Measurements from ENCODE around the gene DPY19L3.
A peak's percentile ranks its signal among the peaks of the same experiment; 100 is the strongest.
"Not testable (repeated sequence)": the region's sequence is repeated elsewhere in the genome, so short reads cannot be mapped to it uniquely, and the experiment has no call there.

The DPY19L3 gene

DNA sequence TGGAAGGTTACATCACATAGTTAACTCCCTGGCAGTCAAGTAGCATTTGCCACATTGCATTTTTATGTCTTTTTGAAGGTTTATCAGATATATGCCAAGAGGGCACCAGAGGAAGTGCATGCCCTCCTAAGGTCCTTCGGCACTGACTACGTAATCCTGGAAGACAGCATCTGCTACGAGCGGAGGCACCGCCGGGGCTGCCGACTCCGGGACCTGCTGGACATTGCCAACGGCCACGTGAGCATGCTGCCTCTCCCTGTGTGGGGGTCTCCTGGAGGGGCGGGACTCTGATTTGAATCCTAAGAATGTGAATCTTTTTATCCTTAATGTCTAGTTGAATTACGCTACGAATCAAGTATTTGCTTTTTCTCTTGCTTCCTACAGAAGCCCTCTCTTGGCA, 74.8 kb downstream of the DPY19L3 start:
- Histone ChIP-seq H3K4me1 (ENCODE audit: control insufficient read depth in 5 of 5, insufficient read depth in 5 of 5, low read length in 5 of 5) (no peaks in the 10 kb centered on the region), H3K27ac (ENCODE audit: low read depth, low read length) (no peak overlapping the region), H3K4me3 (ENCODE audit: low read depth in 1 of 5, low read length in 5 of 5) (no peak overlapping the region), H3K9me3 (ENCODE audit: control insufficient read depth in 5 of 5, low read length in 5 of 5) (no peaks in the 10 kb centered on the region), H3K27me3 (ENCODE audit: control insufficient read depth in 5 of 5, insufficient read depth in 4 of 5, low read length in 5 of 5) (no peaks in the 10 kb centered on the region), H3K36me3 (ENCODE audit: control insufficient read depth in 5 of 5, insufficient read depth in 5 of 5, low read length in 5 of 5) (peaks cover 17 to 65% (median 59%) of the 10 kb centered on the region in 5 donors), H3K9ac (ENCODE audit: low read length in 5 of 5) (no peak overlapping the region)

- H3K4me3 ChIP-seq (ENCODE audit: low read depth in 1 of 5, low read length in 5 of 5): no peak overlapping the region
- H3K27ac ChIP-seq (ENCODE audit: low read depth, low read length): no peak overlapping the region
- H3K27me3 ChIP-seq (ENCODE audit: control insufficient read depth in 5 of 5, insufficient read depth in 4 of 5, low read length in 5 of 5): no peaks in the 10 kb centered on the region
- H3K9ac ChIP-seq (ENCODE audit: low read length in 5 of 5): no peak overlapping the region
- peaks cover 16 to 62% (median 55%) of the 10 kb centered on the region in 5 donors for H3K36me3 ChIP-seq (ENCODE audit: control insufficient read depth in 5 of 5, insufficient read depth in 5 of 5, low read length in 5 of 5)
- peaks cover 0 to 10% (median 8%) of the 10 kb centered on the region in 5 donors for H3K9me3 ChIP-seq (ENCODE audit: control insufficient read depth in 5 of 5, low read length in 5 of 5)
- no peaks in the 10 kb centered on the region for H3K4me1 ChIP-seq (ENCODE audit: control insufficient read depth in 5 of 5, insufficient read depth in 5 of 5, low read length in 5 of 5)
Observed at GRCh38 chr19:32483574-32483973, 78.0 kb downstream of the DPY19L3 start.

DNA sequence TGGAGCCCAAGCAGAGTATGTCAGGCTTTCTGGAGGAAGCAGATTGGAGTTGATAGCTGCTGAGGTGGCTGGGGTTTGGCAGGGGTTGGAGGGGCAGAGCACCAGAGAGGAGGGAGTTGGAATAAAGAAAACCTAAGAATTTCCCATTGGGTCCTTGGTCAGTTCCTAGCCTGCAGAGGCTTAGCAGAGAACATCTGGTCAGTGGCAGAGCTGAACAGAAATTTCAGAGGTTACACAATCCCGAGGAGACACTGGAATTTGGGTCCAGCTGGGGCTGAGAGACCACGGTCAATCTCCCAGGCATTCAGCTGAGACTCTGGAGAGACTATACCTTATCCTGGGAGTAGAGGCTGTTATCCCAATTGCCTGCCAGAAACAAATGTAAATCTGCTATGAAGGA, 84.4 kb downstream of the DPY19L3 start:
- Histone ChIP-seq H3K4me1 (ENCODE audit: control insufficient read depth in 5 of 5, insufficient read depth in 5 of 5, low read length in 5 of 5) (no peaks in the 10 kb centered on the region), H3K4me3 (ENCODE audit: low read depth in 1 of 5, low read length in 5 of 5) (no peak overlapping the region), H3K27ac (ENCODE audit: low read depth, low read length) (no peak overlapping the region), H3K27me3 (ENCODE audit: control insufficient read depth in 5 of 5, insufficient read depth in 4 of 5, low read length in 5 of 5) (no peaks in the 10 kb centered on the region), H3K9ac (ENCODE audit: low read length in 5 of 5) (no peak overlapping the region), H3K9me3 (ENCODE audit: control insufficient read depth in 5 of 5, low read length in 5 of 5) (peaks cover 0 to 12% (median 8%) of the 10 kb centered on the region in 5 donors), H3K36me3 (ENCODE audit: control insufficient read depth in 5 of 5, insufficient read depth in 5 of 5, low read length in 5 of 5) (peaks cover 0 to 11% (median 7%) of the 10 kb centered on the region in 5 donors)

DNA sequence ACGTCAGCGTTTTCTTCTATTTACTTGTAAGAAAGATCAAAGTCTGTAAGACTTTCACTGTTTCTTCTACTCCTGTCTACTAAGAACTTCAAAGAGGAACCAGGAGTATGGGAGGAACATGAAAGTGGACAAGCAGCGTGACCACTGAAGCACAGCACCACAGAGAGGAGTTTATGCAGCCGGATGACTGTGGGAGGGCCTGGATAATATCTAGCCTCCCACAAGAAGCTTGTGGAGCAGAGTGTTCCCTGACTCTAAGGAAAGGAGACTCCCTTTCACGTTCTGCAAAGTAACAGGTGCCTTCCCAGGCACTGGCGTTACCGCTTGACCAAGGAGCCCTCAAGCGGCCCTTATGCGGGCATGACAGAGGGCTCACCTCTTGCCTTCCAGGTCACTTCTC, 91.8 kb downstream of the DPY19L3 start:
- no peaks in the 10 kb centered on the region for H3K4me1 ChIP-seq (ENCODE audit: control insufficient read depth in 5 of 5, insufficient read depth in 5 of 5, low read length in 5 of 5)
- peaks cover 0 to 3% (median 0%) of the 10 kb centered on the region in 5 donors for H3K27me3 ChIP-seq (ENCODE audit: control insufficient read depth in 5 of 5, insufficient read depth in 4 of 5, low read length in 5 of 5)
- no peak overlapping the region for H3K27ac ChIP-seq (ENCODE audit: low read depth, low read length)
- no peaks in the 10 kb centered on the region for H3K36me3 ChIP-seq (ENCODE audit: control insufficient read depth in 5 of 5, insufficient read depth in 5 of 5, low read length in 5 of 5)
- no peaks in the 10 kb centered on the region for H3K9me3 ChIP-seq (ENCODE audit: control insufficient read depth in 5 of 5, low read length in 5 of 5)
- H3K4me3 ChIP-seq (ENCODE audit: low read depth in 1 of 5, low read length in 5 of 5): no peak overlapping the region
- H3K9ac ChIP-seq (ENCODE audit: low read length in 5 of 5): no peak overlapping the region

DNA sequence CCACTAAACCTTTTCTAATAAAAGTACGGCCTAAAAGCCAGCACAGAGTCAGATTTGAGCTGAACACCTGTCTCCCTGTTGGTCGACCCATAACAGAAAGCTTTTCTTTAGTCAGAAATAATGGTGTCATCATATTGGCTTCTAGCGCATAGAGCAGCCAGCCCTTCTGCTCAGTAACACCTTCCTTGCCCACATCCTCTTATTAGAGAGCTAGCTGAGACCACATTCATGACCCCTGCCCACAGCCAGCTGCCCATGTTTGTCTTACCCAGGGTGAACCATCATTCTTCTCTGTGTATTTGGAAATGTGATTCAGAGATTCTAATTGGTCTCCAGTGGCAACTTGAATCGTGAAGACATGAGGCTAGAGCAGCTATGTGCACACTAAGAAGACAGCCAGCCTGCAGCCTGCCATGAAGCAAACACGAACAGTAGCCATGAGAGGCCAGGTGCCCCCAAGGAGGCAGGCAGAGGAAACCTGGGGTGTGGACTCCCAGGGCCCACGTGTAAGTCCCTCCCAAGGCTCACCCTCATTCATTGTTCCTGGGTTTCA, 93.2 kb downstream of the DPY19L3 start:
- H3K27me3 ChIP-seq (ENCODE audit: control insufficient read depth in 5 of 5, insufficient read depth in 4 of 5, low read length in 5 of 5): peaks cover 0 to 3% (median 0%) of the 10 kb centered on the region in 5 donors
- H3K4me3 ChIP-seq (ENCODE audit: low read depth in 1 of 5, low read length in 5 of 5): no peak overlapping the region

GRCh38 chr19:32512498-32512897, 106.9 kb downstream of the DPY19L3 start:
- H3K9ac ChIP-seq (ENCODE audit: low read length in 5 of 5); H3K27me3 ChIP-seq (ENCODE audit: control insufficient read depth in 5 of 5, insufficient read depth in 4 of 5, low read length in 5 of 5); H3K4me3 ChIP-seq (ENCODE audit: low read depth in 1 of 5, low read length in 5 of 5); H3K36me3 ChIP-seq (ENCODE audit: control insufficient read depth in 5 of 5, insufficient read depth in 5 of 5, low read length in 5 of 5); H3K4me1 ChIP-seq (ENCODE audit: control insufficient read depth in 5 of 5, insufficient read depth in 5 of 5, low read length in 5 of 5); H3K27ac ChIP-seq (ENCODE audit: low read depth, low read length): not testable (repeated sequence)
- H3K9me3 ChIP-seq (ENCODE audit: control insufficient read depth in 5 of 5, low read length in 5 of 5): peaks cover 0 to 12% (median 6%) of the 10 kb centered on the region in 5 donors

More for the DNA sequence above, 93.2 kb downstream of the DPY19L3 start:
- H3K9me3 ChIP-seq (ENCODE audit: control insufficient read depth in 5 of 5, low read length in 5 of 5): no peaks in the 10 kb centered on the region
- H3K36me3 ChIP-seq (ENCODE audit: control insufficient read depth in 5 of 5, insufficient read depth in 5 of 5, low read length in 5 of 5): no peaks in the 10 kb centered on the region
- H3K9ac ChIP-seq (ENCODE audit: low read length in 5 of 5): no peak overlapping the region
- H3K27ac ChIP-seq (ENCODE audit: low read depth, low read length): no peak overlapping the region
- no peaks in the 10 kb centered on the region for H3K4me1 ChIP-seq (ENCODE audit: control insufficient read depth in 5 of 5, insufficient read depth in 5 of 5, low read length in 5 of 5)

- H3K36me3 ChIP-seq (ENCODE audit: control insufficient read depth in 5 of 5, insufficient read depth in 5 of 5, low read length in 5 of 5): no peaks in the 10 kb centered on the region
- H3K4me3 ChIP-seq (ENCODE audit: low read depth in 1 of 5, low read length in 5 of 5): no peak overlapping the region
- no peak overlapping the region for H3K9ac ChIP-seq (ENCODE audit: low read length in 5 of 5)
- H3K4me1 ChIP-seq (ENCODE audit: control insufficient read depth in 5 of 5, insufficient read depth in 5 of 5, low read length in 5 of 5): no peaks in the 10 kb centered on the region
- H3K27me3 ChIP-seq (ENCODE audit: control insufficient read depth in 5 of 5, insufficient read depth in 4 of 5, low read length in 5 of 5): peaks cover 0 to 5% (median 0%) of the 10 kb centered on the region in 5 donors
- no peak overlapping the region for H3K27ac ChIP-seq (ENCODE audit: low read depth, low read length)
- H3K9me3 ChIP-seq (ENCODE audit: control insufficient read depth in 5 of 5, low read length in 5 of 5): peaks cover 0 to 3% (median 0%) of the 10 kb centered on the region in 5 donors
Observed at GRCh38 chr19:32519023-32519422, 113.5 kb downstream of the DPY19L3 start.

GRCh38 chr19:32522967-32523366, 117.4 kb downstream of the DPY19L3 start:
- H3K36me3 ChIP-seq (ENCODE audit: control insufficient read depth in 5 of 5, insufficient read depth in 5 of 5, low read length in 5 of 5): no peaks in the 10 kb centered on the region
- H3K9me3 ChIP-seq (ENCODE audit: control insufficient read depth in 5 of 5, low read length in 5 of 5): no peaks in the 10 kb centered on the region
- no peak overlapping the region for H3K27ac ChIP-seq (ENCODE audit: low read depth, low read length)

GRCh38 chr19:32526895-32527294, 121.3 kb downstream of the DPY19L3 start:
- peaks cover 0 to 2% (median 0%) of the 10 kb centered on the region in 5 donors for H3K27me3 ChIP-seq (ENCODE audit: control insufficient read depth in 5 of 5, insufficient read depth in 4 of 5, low read length in 5 of 5)
- no peak overlapping the region for H3K9ac ChIP-seq (ENCODE audit: low read length in 5 of 5)
- no peak overlapping the region for H3K27ac ChIP-seq (ENCODE audit: low read depth, low read length)
- peaks cover 3 to 15% (median 9%) of the 10 kb centered on the region in 5 donors for H3K9me3 ChIP-seq (ENCODE audit: control insufficient read depth in 5 of 5, low read length in 5 of 5)
- H3K36me3 ChIP-seq (ENCODE audit: control insufficient read depth in 5 of 5, insufficient read depth in 5 of 5, low read length in 5 of 5): no peaks in the 10 kb centered on the region
- no peaks in the 10 kb centered on the region for H3K4me1 ChIP-seq (ENCODE audit: control insufficient read depth in 5 of 5, insufficient read depth in 5 of 5, low read length in 5 of 5)
- no peak overlapping the region for H3K4me3 ChIP-seq (ENCODE audit: low read depth in 1 of 5, low read length in 5 of 5)

More at GRCh38 chr19:32522967-32523366, 117.4 kb downstream of the DPY19L3 start:
- no peak overlapping the region for H3K9ac ChIP-seq (ENCODE audit: low read length in 5 of 5)
- no peak overlapping the region for H3K4me3 ChIP-seq (ENCODE audit: low read depth in 1 of 5, low read length in 5 of 5)
- no peaks in the 10 kb centered on the region for H3K4me1 ChIP-seq (ENCODE audit: control insufficient read depth in 5 of 5, insufficient read depth in 5 of 5, low read length in 5 of 5)
- H3K27me3 ChIP-seq (ENCODE audit: control insufficient read depth in 5 of 5, insufficient read depth in 4 of 5, low read length in 5 of 5): peaks cover 0 to 5% (median 0%) of the 10 kb centered on the region in 5 donors

GRCh38 chr19:32530773-32531172, 125.2 kb downstream of the DPY19L3 start:
- H3K9ac ChIP-seq (ENCODE audit: low read length in 5 of 5): no peak overlapping the region
- H3K27me3 ChIP-seq (ENCODE audit: control insufficient read depth in 5 of 5, insufficient read depth in 4 of 5, low read length in 5 of 5): peaks cover 0 to 3% (median 0%) of the 10 kb centered on the region in 5 donors
- H3K4me1 ChIP-seq (ENCODE audit: control insufficient read depth in 5 of 5, insufficient read depth in 5 of 5, low read length in 5 of 5): no peaks in the 10 kb centered on the region
- H3K4me3 ChIP-seq (ENCODE audit: low read depth in 1 of 5, low read length in 5 of 5): peak overlapping the region in 1 of 5 donors; percentile 11
- H3K9me3 ChIP-seq (ENCODE audit: control insufficient read depth in 5 of 5, low read length in 5 of 5): peaks cover 3 to 15% (median 9%) of the 10 kb centered on the region in 5 donors
- no peaks in the 10 kb centered on the region for H3K36me3 ChIP-seq (ENCODE audit: control insufficient read depth in 5 of 5, insufficient read depth in 5 of 5, low read length in 5 of 5)
- no peak overlapping the region for H3K27ac ChIP-seq (ENCODE audit: low read depth, low read length)

Data from subcutaneous abdominal adipose tissue (tissue), 5 donors.